IMR-90 (cell line): Measurements from ENCODE around the gene XYLB. TPM values are rescaled to one million over a fixed set of nuclear protein-coding genes. Genes with fewer than 3 reads are reported as not detected.
"Not testable (repeated sequence)": the region's sequence is repeated elsewhere in the genome, so short reads cannot be mapped to it uniquely, and the experiment has no call there.

Experiments used
- ATAC-seq: fragments of 200-7000 bp; cut with Tn5 transposase; 2 replicates; pipeline ENCODE4 v1.9.1; 2020; ENCODE audit warnings: low read depth, mild to moderate bottlenecking, moderate library complexity
- BruUV-seq: library from RNA; stranded (reverse); fragments of 400-500 nt; replicated peaks from 2 replicates; lab custom pipeline; 2021; lab: Mats Ljungman, UMichigan
- CTCF ChIA-PET: fragments of 300-600 bp; formaldehyde crosslinking; extraction: SDS; loops from one replicate; lab custom pipeline; 2021; ENCODE audit warnings: antibody characterized with exemption; lab: Yijun Ruan, JAX
- POLR2A ChIA-PET: fragments of 300-600 bp; sonication (Branson Sonifier 250); formaldehyde crosslinking; loops from one replicate; lab custom pipeline; 2022; ENCODE audit warnings: antibody characterized with exemption; ENCODE audit not compliant: unreplicated experiment; lab: Charles Lee
- DNase-seq: peaks from one replicate; pipeline ENCODE4 v3.0.0; 2013
- H2AFZ ChIP-seq: replicated peaks from 2 replicates; pipeline ENCODE3; 2013; ENCODE audit warnings: low read length, mild to moderate bottlenecking; ENCODE audit not compliant: poor library complexity
- H2AK5ac ChIP-seq: 2 replicates; pipeline ENCODE4 v1.6.1; 2013; ENCODE audit warnings: low read depth, low read length, inconsistent platforms
- H2AK9ac ChIP-seq: replicated peaks from 2 replicates; pipeline ENCODE3; 2013; ENCODE audit warnings: mild to moderate bottlenecking, low read depth, low read length, moderate library complexity; ENCODE audit not compliant: poor library complexity
- H2BK120ac ChIP-seq: 2 replicates; pipeline ENCODE4 v1.6.1; 2013; ENCODE audit warnings: low read depth, low read length, inconsistent platforms
- H2BK15ac ChIP-seq: 3 replicates; pipeline ENCODE4 v1.6.1; 2013; ENCODE audit warnings: low read depth, low read length, inconsistent platforms
- H2BK20ac ChIP-seq: 2 replicates; pipeline ENCODE4 v1.6.1; 2013; ENCODE audit warnings: low read depth, mild to moderate bottlenecking, inconsistent platforms, low read length, moderate library complexity
- H2BK5ac ChIP-seq: 2 replicates; pipeline ENCODE4 v1.6.1; 2013; ENCODE audit warnings: mild to moderate bottlenecking, low read depth, low read length, inconsistent platforms; ENCODE audit not compliant: poor library complexity, severe bottlenecking
- H3K14ac ChIP-seq: replicated peaks from 2 replicates; pipeline ENCODE4 v1.6.1; 2013; ENCODE audit warnings: low read depth, low read length, inconsistent platforms
- H3K18ac ChIP-seq: 2 replicates; pipeline ENCODE4 v1.6.1; 2013; ENCODE audit warnings: low read depth, low read length, control low read depth
- H3K23ac ChIP-seq: 2 replicates; pipeline ENCODE4 v1.6.1; 2013; ENCODE audit warnings: low read depth, low read length, inconsistent platforms
- H3K27ac ChIP-seq: 2 replicates; pipeline ENCODE4 v1.5.1; 2013; ENCODE audit warnings: mild to moderate bottlenecking, control low read depth, low read length; ENCODE audit not compliant: insufficient read depth
- H3K27me3 ChIP-seq: 2 replicates; pipeline ENCODE4 v1.6.1; 2013; ENCODE audit warnings: low read length; ENCODE audit not compliant: control insufficient read depth, insufficient read depth
- H3K36me3 ChIP-seq: 2 replicates; pipeline ENCODE4 v1.6.1; 2013; ENCODE audit warnings: low read length, mixed read lengths; ENCODE audit not compliant: control insufficient read depth, insufficient read depth
- H3K4ac ChIP-seq: 2 replicates; pipeline ENCODE4 v1.6.1; 2013; ENCODE audit warnings: low read depth, low read length, inconsistent platforms
- H3K4me1 ChIP-seq: 2 replicates; pipeline ENCODE4 v1.6.1; 2013; ENCODE audit warnings: low read length, mixed read lengths; ENCODE audit not compliant: control insufficient read depth, insufficient read depth
- H3K4me2 ChIP-seq: 2 replicates; pipeline ENCODE4 v1.6.1; 2013; ENCODE audit warnings: low read depth, mild to moderate bottlenecking, control low read depth, low read length, moderate library complexity
- H3K4me3 ChIP-seq: 2 replicates; pipeline ENCODE4 v1.5.1; 2013; ENCODE audit warnings: low read depth, mild to moderate bottlenecking, control low read depth, low read length, moderate library complexity; ENCODE audit not compliant: insufficient read depth
- H3K56ac ChIP-seq: 2 replicates; pipeline ENCODE4 v1.6.1; 2013; ENCODE audit warnings: low read length, inconsistent platforms; ENCODE audit not compliant: insufficient read depth; ENCODE audit errors: extremely low read depth
- H3K79me1 ChIP-seq, 2 experiments: 2 replicates each; pipeline ENCODE4 v1.6.1; 2013; ENCODE audit warnings: low read length in 2 of 2, inconsistent platforms in 1 of 2, low read depth in 1 of 2
- H3K9ac ChIP-seq: 2 replicates; pipeline ENCODE4 v1.6.1; 2013; ENCODE audit warnings: low read depth, low read length, control low read depth
- H3K9me1 ChIP-seq: 2 replicates; pipeline ENCODE4 v1.6.1; 2013; ENCODE audit warnings: low read length, inconsistent platforms; ENCODE audit not compliant: insufficient read depth
- H3K9me3 ChIP-seq: 2 replicates; pipeline ENCODE4 v1.6.1; 2013; ENCODE audit warnings: low read length; ENCODE audit not compliant: control insufficient read depth, insufficient read depth
- H4K20me1 ChIP-seq: 2 replicates; pipeline ENCODE4 v1.6.1; 2013; ENCODE audit warnings: low read length, inconsistent platforms; ENCODE audit not compliant: insufficient read depth
- H4K5ac ChIP-seq: 2 replicates; pipeline ENCODE4 v1.6.1; 2013; ENCODE audit warnings: mild to moderate bottlenecking, low read depth, low read length, control low read depth
- H4K8ac ChIP-seq, 2 experiments: 2 replicates each; pipeline ENCODE4 v1.6.1; 2013; ENCODE audit warnings: low read depth in 2 of 2, low read length in 2 of 2, control low read depth in 1 of 2, inconsistent platforms in 1 of 2
- H4K91ac ChIP-seq: 2 replicates; pipeline ENCODE4 v1.6.1; 2013; ENCODE audit warnings: low read depth, low read length, inconsistent platforms; ENCODE audit not compliant: insufficient read depth
- WGBS, 2 experiments: methylation state at CpG; one replicate each; pipeline versions ENCODE4 v1.1.5 to v1.1.7; 2013; ENCODE audit warnings: missing lambda C conversion rate in 2 of 2; ENCODE audit not compliant: insufficient read length in 1 of 2; ENCODE audit errors: extremely low coverage in 2 of 2; 5-methylcytosine and 5-hydroxymethylcytosine counted together
- dilution Hi-C: fragments of 300-500 bp; cut with HindIII; formaldehyde crosslinking; loops from one replicate; pipeline ENCODE4 v1.14.3; 2018; ENCODE audit warnings: low sequenced_read_pairs; ENCODE audit not compliant: unreplicated experiment
- in situ Hi-C: fragments of 300-500 bp; cut with MboI; formaldehyde crosslinking; loops from 3 replicates; pipeline ENCODE4 v1.14.3; 2019; ENCODE audit warnings: low sequenced_read_pairs, inconsistent platforms, mixed read lengths
- intact Hi-C: fragments of 100-400 bp; cut with micrococcal nuclease; formaldehyde crosslinking; loops from 2 replicates; pipeline ENCODE4 v1.10.0; 2022
- polyA plus RNA-seq, 3 experiments: library from polyadenylated mRNA; depleted of rRNA; stranded (reverse); fragments of >200 nt; gene quantifications; 2 replicates each; pipeline ENCODE4 v1.2.3, GENCODE V29; 2012; ENCODE audit warnings: low replicate concordance in 1 of 3
- total RNA-seq: library from RNA; depleted of rRNA; stranded (reverse); fragments of >200 nt; gene quantifications from 2 replicates; pipeline ENCODE4 v1.2.3, GENCODE V29; 2012

Gene XYLB
- total and polyA plus RNA-seq, 2 of the 4 experiments (the other 2 are of a cell fraction), result 3.0 to 3.4 TPM

- H3K9ac ChIP-seq, H3K79me1 ChIP-seq, H4K20me1 ChIP-seq, H3K27me3 ChIP-seq, ATAC-seq, intact Hi-C loops, H2BK20ac ChIP-seq, H2AFZ ChIP-seq, H3K4me1 ChIP-seq, CTCF ChIA-PET, H2BK120ac ChIP-seq, H2AK9ac ChIP-seq, in situ Hi-C loops, H2BK15ac ChIP-seq, H4K8ac ChIP-seq, H3K18ac ChIP-seq, H3K9me3 ChIP-seq, H3K36me3 ChIP-seq, H4K91ac ChIP-seq, H3K27ac ChIP-seq, DNase-seq, H3K56ac ChIP-seq, H3K9me1 ChIP-seq, H3K4ac ChIP-seq, H3K23ac ChIP-seq, H2BK5ac ChIP-seq, H3K4me3 ChIP-seq, H3K4me2 ChIP-seq, H2AK5ac ChIP-seq, H4K5ac ChIP-seq, BruUV-seq, dilution Hi-C loops, H3K14ac ChIP-seq: not testable (repeated sequence)
- no CpG with 5 or more reads among the region's 6 CpGs for WGBS, 2 experiments
- POLR2A ChIA-PET, result interaction anchor here (0.5 kb wide), 1 partner anchor 13 kb away, joined by 5 read pairs; no protein-coding TSS in a partner anchor
These were observed 80.3 kb downstream of the XYLB start for GRCh38 chr3:38426798-38427426.

GRCh38 chr3:38432871-38433658 lies 86.5 kb downstream of the XYLB start:
- 70% methylated on average over 5 of the region's 5 CpGs; no CpG with 5 or more reads in 1 of the 2 experiments for WGBS, 2 experiments
- H4K8ac ChIP-seq, in situ Hi-C loops, H3K23ac ChIP-seq, H3K27me3 ChIP-seq, H3K9me1 ChIP-seq, dilution Hi-C loops, H3K4ac ChIP-seq, intact Hi-C loops, H2BK20ac ChIP-seq, BruUV-seq, H2BK15ac ChIP-seq, H3K36me3 ChIP-seq, H2BK120ac ChIP-seq, H2AK9ac ChIP-seq, H4K20me1 ChIP-seq, H2AK5ac ChIP-seq, H3K79me1 ChIP-seq, H3K27ac ChIP-seq, CTCF ChIA-PET, H4K91ac ChIP-seq, ATAC-seq, H3K4me1 ChIP-seq, POLR2A ChIA-PET, H2AFZ ChIP-seq, H4K5ac ChIP-seq, DNase-seq, H3K56ac ChIP-seq, H3K9ac ChIP-seq, H3K14ac ChIP-seq, H2BK5ac ChIP-seq, H3K4me3 ChIP-seq, H3K18ac ChIP-seq, H3K4me2 ChIP-seq: not testable (repeated sequence)
- H3K9me3 ChIP-seq, result peaks cover 11% of the 10 kb centered on the region
